Measurements from ENCODE around the gene OR52E2. TPM values are rescaled to one million over a fixed set of nuclear protein-coding genes. Genes with fewer than 3 reads are reported as not detected.

The OR52E2 gene
- polyA plus RNA-seq, 3 donors: not detected

DNA sequence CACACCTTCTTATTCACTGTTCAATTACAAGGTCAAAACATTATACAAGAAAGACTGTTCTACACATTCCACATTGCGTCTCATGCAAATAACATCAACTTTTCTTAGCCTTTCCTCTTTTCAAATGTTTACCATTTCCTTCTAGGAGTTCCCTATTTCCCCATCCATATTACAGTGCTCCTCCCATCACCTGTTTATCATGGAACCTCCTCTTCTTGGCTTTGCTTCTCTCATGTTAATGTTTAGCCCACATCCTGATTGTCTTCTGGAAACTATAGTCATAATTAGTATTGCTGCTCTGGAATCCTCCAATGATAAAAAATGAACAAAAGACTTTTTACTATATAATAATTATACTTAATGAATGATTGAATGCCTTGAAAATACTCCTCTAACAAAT, 31.2 kb upstream of the OR52E2 start:
- Histone ChIP-seq H3K4me2 (replicated peaks; ENCODE audit: extremely low read depth, low read length, poor library complexity, severe bottlenecking) (no peak overlapping the region), H3K36me3 (replicated peaks in 1 of 2; ENCODE audit: control insufficient read depth in 1 of 2, insufficient read depth in 2 of 2, low read length in 2 of 2) (no peaks in the 10 kb centered on the region), H4K20me1 (ENCODE audit: insufficient read depth, low read length) (no peaks in the 10 kb centered on the region), H2AFZ (ENCODE audit: insufficient read depth, low read depth, low read length, poor library complexity, severe bottlenecking) (no peak overlapping the region), H3K27ac (ENCODE audit: low read depth in 1 of 2, low read length in 2 of 2) (no peak overlapping the region), H3K27me3 (ENCODE audit: control insufficient read depth in 2 of 2, insufficient read depth in 2 of 2, low read length in 2 of 2) (no peaks in the 10 kb centered on the region), H3K9me3 (replicated peaks in 1 of 2; ENCODE audit: control insufficient read depth in 1 of 2, insufficient read depth in 1 of 2, low read length in 2 of 2) (no peaks in the 10 kb centered on the region), H3K4me3 (replicated peaks in 1 of 3; ENCODE audit: low read depth in 2 of 3, low read length in 3 of 3) (no peak overlapping the region), H3K9ac (ENCODE audit: insufficient read depth, low read length, poor library complexity, severe bottlenecking) (no peak overlapping the region), H3K79me2 (ENCODE audit: insufficient read depth, low read length) (no peaks in the 10 kb centered on the region), H3K4me1 (ENCODE audit: control insufficient read depth in 1 of 2, insufficient read depth in 2 of 2, low read length in 2 of 2) (no peaks in the 10 kb centered on the region)
- TF ChIP-seq, protein P1, sequence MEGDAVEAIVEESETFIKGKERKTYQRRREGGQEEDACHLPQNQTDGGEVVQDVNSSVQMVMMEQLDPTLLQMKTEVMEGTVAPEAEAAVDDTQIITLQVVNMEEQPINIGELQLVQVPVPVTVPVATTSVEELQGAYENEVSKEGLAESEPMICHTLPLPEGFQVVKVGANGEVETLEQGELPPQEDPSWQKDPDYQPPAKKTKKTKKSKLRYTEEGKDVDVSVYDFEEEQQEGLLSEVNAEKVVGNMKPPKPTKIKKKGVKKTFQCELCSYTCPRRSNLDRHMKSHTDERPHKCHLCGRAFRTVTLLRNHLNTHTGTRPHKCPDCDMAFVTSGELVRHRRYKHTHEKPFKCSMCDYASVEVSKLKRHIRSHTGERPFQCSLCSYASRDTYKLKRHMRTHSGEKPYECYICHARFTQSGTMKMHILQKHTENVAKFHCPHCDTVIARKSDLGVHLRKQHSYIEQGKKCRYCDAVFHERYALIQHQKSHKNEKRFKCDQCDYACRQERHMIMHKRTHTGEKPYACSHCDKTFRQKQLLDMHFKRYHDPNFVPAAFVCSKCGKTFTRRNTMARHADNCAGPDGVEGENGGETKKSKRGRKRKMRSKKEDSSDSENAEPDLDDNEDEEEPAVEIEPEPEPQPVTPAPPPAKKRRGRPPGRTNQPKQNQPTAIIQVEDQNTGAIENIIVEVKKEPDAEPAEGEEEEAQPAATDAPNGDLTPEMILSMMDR (IDR thresholded peaks at IDR 0.05): no peak
- Mint-ChIP-seq H3K9me3 (no peaks in the 10 kb centered on the region), H3K4me1 (no peaks in the 10 kb centered on the region), H3K4me3 (no peak overlapping the region), H3K27me3 (ENCODE audit: low read depth in 3 of 3) (peaks cover 0 to 3% (median 2%) of the 10 kb centered on the region in 3 donors), H3K27ac (no peak overlapping the region), H3K36me3 (no peaks in the 10 kb centered on the region)
- DNase-seq: no peak
- 83% methylated on average over 1 of the region's 1 CpG for WGBS (ENCODE audit: insufficient coverage)
- intact Hi-C loops (cut with micrococcal nuclease): no loop called here

DNA sequence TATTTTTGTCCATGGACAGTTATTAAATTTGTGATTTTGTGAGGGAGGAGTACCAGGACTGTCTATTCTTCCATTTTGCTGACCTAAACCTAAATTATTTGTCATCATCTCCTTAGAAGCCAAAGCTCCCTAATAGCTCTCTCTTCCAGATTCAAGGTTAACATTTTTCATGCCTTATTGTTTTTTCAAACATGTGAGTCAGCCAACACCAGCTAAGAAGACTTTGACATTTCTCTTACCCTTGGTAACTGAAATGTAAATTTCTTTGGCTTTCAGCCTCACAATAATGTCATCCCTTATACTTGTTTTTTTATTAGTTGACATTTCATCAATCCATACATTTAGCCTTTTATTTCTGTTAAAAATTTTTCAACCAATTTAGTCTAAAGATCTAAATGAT, 29.1 kb upstream of the OR52E2 start:
- Histone ChIP-seq H3K27ac (ENCODE audit: low read depth in 1 of 2, low read length in 2 of 2) (no peak overlapping the region), H3K9ac (ENCODE audit: insufficient read depth, low read length, poor library complexity, severe bottlenecking) (no peak overlapping the region), H3K4me3 (replicated peaks in 1 of 3; ENCODE audit: low read depth in 2 of 3, low read length in 3 of 3) (no peak overlapping the region), H3K4me1 (ENCODE audit: control insufficient read depth in 1 of 2, insufficient read depth in 2 of 2, low read length in 2 of 2) (no peaks in the 10 kb centered on the region), H2AFZ (ENCODE audit: insufficient read depth, low read depth, low read length, poor library complexity, severe bottlenecking) (no peak overlapping the region), H3K79me2 (ENCODE audit: insufficient read depth, low read length) (no peaks in the 10 kb centered on the region), H4K20me1 (ENCODE audit: insufficient read depth, low read length) (no peaks in the 10 kb centered on the region), H3K27me3 (ENCODE audit: control insufficient read depth in 2 of 2, insufficient read depth in 2 of 2, low read length in 2 of 2) (no peaks in the 10 kb centered on the region), H3K4me2 (replicated peaks; ENCODE audit: extremely low read depth, low read length, poor library complexity, severe bottlenecking) (no peak overlapping the region), H3K9me3 (replicated peaks in 1 of 2; ENCODE audit: control insufficient read depth in 1 of 2, insufficient read depth in 1 of 2, low read length in 2 of 2) (no peaks in the 10 kb centered on the region), H3K36me3 (replicated peaks in 1 of 2; ENCODE audit: control insufficient read depth in 1 of 2, insufficient read depth in 2 of 2, low read length in 2 of 2) (no peaks in the 10 kb centered on the region)
- H3K4me1 Mint-ChIP-seq: no peaks in the 10 kb centered on the region
- no peak overlapping the region for H3K27ac Mint-ChIP-seq
- no peak for DNase-seq
- intact Hi-C loops (cut with micrococcal nuclease): no loop called here
- H3K9me3 Mint-ChIP-seq: no peaks in the 10 kb centered on the region
- H3K4me3 Mint-ChIP-seq: no peak overlapping the region
- no peaks in the 10 kb centered on the region for H3K36me3 Mint-ChIP-seq
- H3K27me3 Mint-ChIP-seq (ENCODE audit: low read depth in 3 of 3): peaks cover 0 to 3% (median 0%) of the 10 kb centered on the region in 3 donors
- TF ChIP-seq, protein P1 (IDR thresholded peaks at IDR 0.05): no peak

All from CD14-positive monocyte (primary cell).